ENCODE data around the gene IFNA5. TPM values are rescaled to one million over a fixed set of nuclear protein-coding genes. Genes with fewer than 3 reads are reported as not detected.

The IFNA5 gene
- total RNA-seq (2014; rRNA removed; shearing (Covaris generic)), result not detected in 2 replicates

- DNase-seq (ENCODE audit: low spot score), result no peak
Observed at GRCh38 chr9:21305213-21305612, at the start of gene IFNA5. TSS of gene IFNA5 (minus strand) at chr9:21305313. CDS start at chr9:21305256, 57 bp downstream.

GRCh38 chr9:21350787-21351186, 45.7 kb upstream of the IFNA5 start, which contains the start of gene IFNA6:
TSS of gene IFNA6 (minus strand) at chr9:21350887. CDS start at chr9:21350887, 0 bp downstream.
- DNase-seq (ENCODE audit: low spot score), result no peak

- DNase-seq (ENCODE audit: low spot score), result no peak
Observed at GRCh38 chr9:21348430-21348970, 43.4 kb upstream of the IFNA5 start.

GRCh38 chr9:21340735-21341134, 35.6 kb upstream of the IFNA5 start:
- DNase-seq (ENCODE audit: low spot score), result no peak

GRCh38 chr9:21336457-21336856, 31.3 kb upstream of the IFNA5 start:
- no peak for DNase-seq (ENCODE audit: low spot score)

- peak; percentile 82 for DNase-seq (ENCODE audit: low spot score)
Observed at GRCh38 chr9:21334701-21335632, 29.9 kb upstream of the IFNA5 start, which contains the start of gene KLHL9. TSS of gene KLHL9 (minus strand) at chr9:21335404. CDS start at chr9:21334859, 545 bp downstream.

GRCh38 chr9:21333226-21333625, 28.1 kb upstream of the IFNA5 start:
- DNase-seq (ENCODE audit: low spot score), result no peak

- no peak for DNase-seq (ENCODE audit: low spot score)
Observed at GRCh38 chr9:21331676-21332402, 26.7 kb upstream of the IFNA5 start.

GRCh38 chr9:21326526-21327139, 21.5 kb upstream of the IFNA5 start:
- peak; percentile 48 for DNase-seq (ENCODE audit: low spot score)

- DNase-seq (ENCODE audit: low spot score), result no peak
Observed at GRCh38 chr9:21324047-21324446, 18.9 kb upstream of the IFNA5 start.

- DNase-seq (ENCODE audit: low spot score), result no peak
Observed at GRCh38 chr9:21322911-21323461, 17.9 kb upstream of the IFNA5 start.

GRCh38 chr9:21320465-21320864, 15.4 kb upstream of the IFNA5 start:
- no peak for DNase-seq (ENCODE audit: low spot score)

GRCh38 chr9:21317956-21318923, 13.1 kb upstream of the IFNA5 start:
- peak; percentile 23 for DNase-seq (ENCODE audit: low spot score)

GRCh38 chr9:21316860-21317259, 11.7 kb upstream of the IFNA5 start:
- no peak for DNase-seq (ENCODE audit: low spot score)

- DNase-seq (ENCODE audit: low spot score), result no peak
Observed at GRCh38 chr9:21316032-21316842, 11.1 kb upstream of the IFNA5 start.

- DNase-seq (ENCODE audit: low spot score), result no peak
Observed at GRCh38 chr9:21314152-21314551, 9.0 kb upstream of the IFNA5 start.

- no peak for DNase-seq (ENCODE audit: low spot score)
Observed at GRCh38 chr9:21311889-21312288, 6.8 kb upstream of the IFNA5 start.

GRCh38 chr9:21295992-21296391, 9.1 kb downstream of the IFNA5 start:
- no peak for DNase-seq (ENCODE audit: low spot score)

- DNase-seq (ENCODE audit: low spot score), result no peak
Observed at GRCh38 chr9:21294904-21295538, 10.1 kb downstream of the IFNA5 start.
